HG03025 (cell line): ENCODE measurements around the gene DPH5.
"Not testable (repeated sequence)": the region's sequence is repeated elsewhere in the genome, so short reads cannot be mapped to it uniquely, and the experiment has no call there.

Experiments
- ATAC-seq: cut with Tn5 transposase; IDR thresholded peaks from one replicate; pipeline ENCODE4 v1.9.1; 2021; ENCODE audit warnings: mild to moderate bottlenecking, moderate library complexity; ENCODE audit not compliant: unreplicated experiment, low FRiP score

The DPH5 gene

GRCh38 chr1:101033017-101033416 is 7.4 kb upstream of the DPH5 start:
- no peak for ATAC-seq

GRCh38 chr1:101032129-101032528 is 6.5 kb upstream of the DPH5 start:
- ATAC-seq, result not testable (repeated sequence)

DNA sequence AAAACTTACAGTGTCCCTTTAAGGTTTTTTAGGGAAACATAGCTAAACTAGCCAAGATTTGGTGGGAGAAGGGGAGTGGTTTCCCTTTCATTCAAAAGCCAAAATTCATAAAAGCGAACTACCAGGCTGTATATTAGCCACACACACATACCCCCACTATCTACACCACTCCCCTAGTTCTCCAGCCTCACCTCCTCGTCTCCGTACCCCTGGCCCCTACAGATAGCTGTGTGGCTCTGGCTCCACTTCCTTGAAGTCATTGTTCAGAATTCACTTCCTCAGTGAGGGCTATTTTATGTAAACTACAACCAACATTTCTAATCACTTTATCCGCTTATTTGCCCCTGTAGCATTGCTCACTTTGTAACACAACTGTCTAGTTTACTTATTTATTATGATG is 5.3 kb upstream of the DPH5 start:
- ATAC-seq, result no peak

GRCh38 chr1:101029184-101029583 is 3.6 kb upstream of the DPH5 start:
- no peak for ATAC-seq

DNA sequence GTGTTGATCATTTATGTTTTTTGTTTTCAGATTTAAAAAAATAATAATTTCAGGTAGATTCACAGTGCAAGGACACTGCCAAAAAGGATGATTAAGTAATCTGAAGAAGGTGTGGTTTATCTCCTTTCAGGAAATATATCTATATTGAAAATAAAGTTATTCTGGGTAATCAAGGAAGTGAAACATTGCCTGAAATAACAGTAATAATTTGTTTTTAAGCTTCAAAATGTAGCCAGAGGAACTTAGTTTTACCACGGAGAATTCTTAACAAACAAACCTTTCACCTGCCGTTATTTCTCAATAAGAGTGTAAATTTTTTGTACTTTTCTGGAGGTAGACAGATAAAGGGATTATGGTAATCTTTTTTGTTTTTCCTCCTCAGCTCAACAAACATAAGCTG is 2.9 kb upstream of the DPH5 start:
- ATAC-seq, result no peak

GRCh38 chr1:101027194-101027772 is 1.7 kb upstream of the DPH5 start:
- ATAC-seq, result no peak

GRCh38 chr1:101026430-101026788 is 825 bp upstream of the DPH5 start:
- ATAC-seq, result no peak

GRCh38 chr1:101025283-101025656 is 314 bp downstream of the DPH5 start:
- ATAC-seq, result peak; percentile 33

DNA sequence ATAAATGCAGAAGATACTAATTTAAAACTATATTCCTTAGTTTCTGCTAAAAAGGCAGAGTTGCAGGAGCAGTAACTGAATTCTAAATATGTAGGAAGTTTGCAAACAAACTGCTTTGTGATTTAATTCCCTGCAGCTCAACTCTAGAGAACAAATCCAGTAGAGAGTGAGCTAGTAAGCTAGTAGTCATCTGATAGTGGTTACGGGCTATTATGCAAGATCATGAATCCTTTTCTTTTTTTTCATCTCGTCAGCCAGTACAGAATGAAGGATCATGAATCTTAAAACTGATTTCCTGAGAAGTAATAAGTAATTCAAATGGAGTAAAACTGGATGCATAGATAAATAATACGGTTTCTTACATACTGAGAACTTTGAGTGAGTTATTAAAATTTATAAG is 3.3 kb downstream of the DPH5 start:
- no peak for ATAC-seq

DNA sequence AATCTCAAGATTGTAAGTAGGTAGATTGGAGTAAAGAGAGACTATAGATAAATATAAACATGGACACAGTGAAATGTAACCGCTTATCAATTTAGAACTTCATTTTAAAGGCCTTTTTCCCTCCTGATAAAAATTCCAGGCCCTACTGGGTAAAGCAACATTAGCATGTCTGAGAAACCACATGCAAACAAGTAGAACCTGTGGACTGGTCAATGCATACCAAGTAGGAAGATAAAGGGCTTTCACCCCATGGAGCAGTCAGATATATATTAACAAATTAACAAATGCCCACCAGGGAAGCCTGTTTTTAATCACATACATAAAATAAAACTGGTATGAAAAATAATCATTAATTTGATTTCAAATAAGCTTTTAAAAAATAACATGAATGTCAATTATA is 8.1 kb downstream of the DPH5 start:
- ATAC-seq, result no peak

DNA sequence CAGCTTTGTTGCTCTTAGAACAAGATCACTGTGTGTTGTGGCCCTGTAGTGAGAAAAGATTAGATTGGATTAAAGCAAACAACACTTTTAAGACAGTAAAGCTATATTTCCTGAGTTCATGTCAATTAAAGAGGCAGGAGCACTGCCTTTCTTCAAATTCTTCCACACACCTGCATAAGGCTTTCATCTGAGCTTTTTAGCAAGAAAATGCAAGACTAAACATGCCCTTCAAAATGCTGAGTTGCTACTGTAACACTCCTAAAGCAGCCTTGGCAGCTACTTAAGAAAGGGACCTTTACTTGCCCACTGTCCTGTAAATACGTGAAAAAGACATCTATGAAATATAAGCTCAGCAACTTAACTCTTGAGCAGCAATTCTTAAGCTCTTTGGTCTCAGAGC is 11.8 kb downstream of the DPH5 start:
- ATAC-seq, result no peak

DNA sequence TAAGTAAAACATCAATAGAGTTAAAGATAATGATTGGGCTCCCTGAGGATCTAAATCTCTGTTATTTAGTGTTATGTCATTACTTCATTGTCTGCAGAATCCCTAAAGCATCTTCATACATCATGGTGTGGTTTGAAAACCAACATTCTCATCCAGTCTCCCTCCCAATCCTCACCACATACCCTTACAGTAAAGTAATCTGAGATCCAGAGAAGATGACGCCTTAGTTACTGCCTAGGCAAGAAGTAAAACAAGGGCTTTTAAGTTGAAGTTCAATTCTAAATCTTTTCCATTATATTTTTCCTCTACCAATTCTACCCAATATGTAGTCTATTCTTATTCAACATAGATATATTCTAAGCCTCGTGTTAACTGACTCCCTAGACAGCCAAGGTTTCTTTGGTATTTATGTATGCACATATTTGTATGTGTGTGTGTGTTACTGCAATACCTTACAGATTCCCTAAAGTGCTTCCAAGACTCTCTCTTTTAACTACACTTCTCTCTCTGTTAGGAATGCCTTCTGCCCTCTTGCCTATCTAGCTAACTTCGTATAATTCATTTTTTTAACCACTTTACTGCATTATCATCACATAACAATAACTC is 17.3 kb downstream of the DPH5 start:
- no peak for ATAC-seq

GRCh38 chr1:101006553-101006952 is 19.0 kb downstream of the DPH5 start:
- no peak for ATAC-seq

GRCh38 chr1:101005871-101006270 is 19.7 kb downstream of the DPH5 start:
- no peak for ATAC-seq

GRCh38 chr1:101005183-101005582 is 20.4 kb downstream of the DPH5 start:
- ATAC-seq, result no peak

DNA sequence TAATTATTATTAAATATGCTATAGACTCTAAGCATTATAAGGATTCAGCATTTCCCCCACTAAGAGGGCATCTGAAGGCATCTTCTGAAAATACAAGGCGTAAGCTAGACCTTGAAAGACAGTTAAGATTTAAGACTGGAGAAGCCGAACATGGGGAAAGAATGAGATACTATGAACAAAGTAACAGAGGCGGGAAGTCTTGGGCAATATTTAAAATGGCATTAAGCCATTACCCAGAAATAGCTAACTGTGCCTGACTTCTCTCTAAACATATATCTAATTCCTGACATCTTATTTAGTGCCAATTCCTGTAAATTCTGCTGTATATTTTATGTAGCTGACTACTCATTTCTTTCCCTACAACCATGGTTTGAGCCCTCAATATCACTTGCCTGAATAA is 20.9 kb downstream of the DPH5 start:
- no peak for ATAC-seq

GRCh38 chr1:101004061-101004460 is 21.5 kb downstream of the DPH5 start:
- no peak for ATAC-seq

- ATAC-seq, result no peak
Observed at GRCh38 chr1:101003012-101003650, 22.5 kb downstream of the DPH5 start.

- no peak for ATAC-seq
Observed at GRCh38 chr1:101002551-101002950, 23.0 kb downstream of the DPH5 start.

GRCh38 chr1:101000131-101000873 is 25.3 kb downstream of the DPH5 start:
- ATAC-seq, result no peak

- ATAC-seq, result no peak
Observed at GRCh38 chr1:100998426-100998825, 27.2 kb downstream of the DPH5 start.
